Measurements from ENCODE around the gene TMEM176B. TPM values are rescaled to one million over a fixed set of nuclear protein-coding genes. Genes with fewer than 3 reads are reported as not detected.

Gene TMEM176B
- total and polyA plus RNA-seq, 2 donors from 2014 or later: 345 to 542 TPM

DNA sequence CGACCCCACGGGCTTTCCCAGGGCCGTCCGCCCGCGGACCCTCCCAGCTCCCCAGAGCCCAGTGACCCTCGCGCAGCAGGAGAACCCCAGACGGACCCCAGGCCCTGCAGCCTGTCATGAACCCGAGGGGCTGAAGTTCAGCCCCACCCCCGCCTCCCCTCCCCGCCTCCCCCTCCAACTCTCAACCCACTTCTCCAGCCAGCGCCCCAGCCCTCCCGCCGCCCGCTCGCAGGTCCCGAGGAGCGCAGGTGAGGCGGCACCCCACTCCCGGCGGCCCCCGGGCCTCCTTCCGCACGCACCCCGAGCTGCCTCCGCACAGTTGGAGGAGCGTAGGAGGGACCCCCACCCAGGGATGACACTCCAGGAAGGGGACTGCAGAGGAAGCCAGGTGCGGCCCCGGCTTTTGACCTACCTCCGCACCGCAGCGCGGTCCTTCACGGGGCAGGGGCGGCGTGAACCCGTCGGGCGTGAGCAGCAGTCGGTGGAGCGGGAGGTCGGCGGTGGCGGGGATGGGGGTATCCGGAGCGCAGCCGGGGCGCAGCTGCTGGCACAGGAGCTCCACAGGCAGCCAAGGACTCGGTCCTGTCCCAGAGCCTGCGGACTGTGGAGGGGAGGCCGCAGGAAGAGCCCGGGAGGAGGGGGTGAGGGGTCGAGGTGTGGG lies 547 bp upstream of the TMEM176B start, which contains the start of gene TMEM176A:
Gene TMEM176A, plus strand, starts transcription at position 189 of the 661 bp plus-strand sequence. CDS start 782 bp downstream, outside the sequence.
- peaks cover 0 to 24% (median 15%) of the 10 kb centered on the region in 3 donors for H3K36me3 ChIP-seq (ENCODE audit: control insufficient read depth in 2 of 3, insufficient read depth in 3 of 3, low read length in 3 of 3)
- H3K9me3 ChIP-seq (ENCODE audit: control insufficient read depth in 2 of 3, insufficient read depth in 1 of 3, low read length in 3 of 3): peaks cover 0 to 1% (median 0%) of the 10 kb centered on the region in 3 donors
- peak within 1 kb of the TSS in 2 of 3 donors; percentile 43 to 79 for H3K9ac ChIP-seq (ENCODE audit: low read length in 3 of 3)
- no peak for FAIRE-seq
- DNase-seq: peak in 2 of 5 donors; percentile 62 to 87
- peaks cover 0 to 13% (median 10%) of the 10 kb centered on the region in 3 donors for H3K4me1 ChIP-seq (ENCODE audit: control insufficient read depth in 2 of 3, insufficient read depth in 2 of 3, low read depth in 1 of 3, low read length in 3 of 3)
- TF ChIP-seq, protein P1, sequence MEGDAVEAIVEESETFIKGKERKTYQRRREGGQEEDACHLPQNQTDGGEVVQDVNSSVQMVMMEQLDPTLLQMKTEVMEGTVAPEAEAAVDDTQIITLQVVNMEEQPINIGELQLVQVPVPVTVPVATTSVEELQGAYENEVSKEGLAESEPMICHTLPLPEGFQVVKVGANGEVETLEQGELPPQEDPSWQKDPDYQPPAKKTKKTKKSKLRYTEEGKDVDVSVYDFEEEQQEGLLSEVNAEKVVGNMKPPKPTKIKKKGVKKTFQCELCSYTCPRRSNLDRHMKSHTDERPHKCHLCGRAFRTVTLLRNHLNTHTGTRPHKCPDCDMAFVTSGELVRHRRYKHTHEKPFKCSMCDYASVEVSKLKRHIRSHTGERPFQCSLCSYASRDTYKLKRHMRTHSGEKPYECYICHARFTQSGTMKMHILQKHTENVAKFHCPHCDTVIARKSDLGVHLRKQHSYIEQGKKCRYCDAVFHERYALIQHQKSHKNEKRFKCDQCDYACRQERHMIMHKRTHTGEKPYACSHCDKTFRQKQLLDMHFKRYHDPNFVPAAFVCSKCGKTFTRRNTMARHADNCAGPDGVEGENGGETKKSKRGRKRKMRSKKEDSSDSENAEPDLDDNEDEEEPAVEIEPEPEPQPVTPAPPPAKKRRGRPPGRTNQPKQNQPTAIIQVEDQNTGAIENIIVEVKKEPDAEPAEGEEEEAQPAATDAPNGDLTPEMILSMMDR (IDR thresholded peaks at IDR 0.05; ENCODE audit: borderline replicate concordance, extremely low read depth, insufficient read depth): no peak
- intact Hi-C loops (cut with DNase I): no loop called here
- peaks cover 2% of the 10 kb centered on the region for H3K27me3 ChIP-seq (ENCODE audit: control insufficient read depth, insufficient read depth, low read length)
- peak within 1 kb of the TSS; percentile 44 to 82 (median 73) for H3K4me3 ChIP-seq (ENCODE audit: low read length in 3 of 3)
- H3K27ac ChIP-seq (ENCODE audit: low read depth in 2 of 2, low read length in 2 of 2): peak within 1 kb of the TSS; percentile 90 to 92

DNA sequence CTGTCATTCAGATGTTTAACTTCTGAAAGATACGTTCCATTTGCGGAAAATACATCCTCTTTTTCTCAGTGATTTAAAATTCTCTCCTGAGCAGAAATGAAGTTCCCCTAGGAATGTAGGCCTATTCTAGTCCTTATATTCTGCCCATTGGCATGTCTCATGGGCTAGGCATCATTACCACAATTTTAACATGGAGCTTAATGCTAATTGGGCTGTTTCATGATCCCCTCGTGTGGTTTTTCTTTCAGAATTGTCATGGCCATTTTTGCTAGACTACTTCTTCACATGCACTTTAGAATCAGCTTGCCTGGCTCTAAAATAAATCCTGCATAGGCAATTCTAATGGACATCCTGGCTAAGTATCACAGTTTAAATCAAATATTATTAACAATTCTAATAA lies 1.0 kb downstream of the TMEM176B start:
- peak overlapping the region in 1 of 3 donors; percentile 79 for H3K9ac ChIP-seq (ENCODE audit: low read length in 3 of 3)
- peaks cover 0 to 21% (median 15%) of the 10 kb centered on the region in 3 donors for H3K36me3 ChIP-seq (ENCODE audit: control insufficient read depth in 2 of 3, insufficient read depth in 3 of 3, low read length in 3 of 3)
- peak overlapping the region in 1 of 2 donors; percentile 90 for H3K27ac ChIP-seq (ENCODE audit: low read depth in 2 of 2, low read length in 2 of 2)
- H3K27me3 ChIP-seq (ENCODE audit: control insufficient read depth, insufficient read depth, low read length): peaks cover 2% of the 10 kb centered on the region
- no peak for DNase-seq
- peaks cover 0 to 13% (median 10%) of the 10 kb centered on the region in 3 donors for H3K4me1 ChIP-seq (ENCODE audit: control insufficient read depth in 2 of 3, insufficient read depth in 2 of 3, low read depth in 1 of 3, low read length in 3 of 3)
- no peaks in the 10 kb centered on the region for H3K9me3 ChIP-seq (ENCODE audit: control insufficient read depth in 2 of 3, insufficient read depth in 1 of 3, low read length in 3 of 3)
- TF ChIP-seq, protein P1 (IDR thresholded peaks at IDR 0.05; ENCODE audit: borderline replicate concordance, extremely low read depth, insufficient read depth): no peak
- H3K4me3 ChIP-seq (ENCODE audit: low read length in 3 of 3): peak overlapping the region in 2 of 3 donors; percentile 73 to 82
- no peak for FAIRE-seq
- intact Hi-C loops (cut with DNase I): no loop called here

DNA sequence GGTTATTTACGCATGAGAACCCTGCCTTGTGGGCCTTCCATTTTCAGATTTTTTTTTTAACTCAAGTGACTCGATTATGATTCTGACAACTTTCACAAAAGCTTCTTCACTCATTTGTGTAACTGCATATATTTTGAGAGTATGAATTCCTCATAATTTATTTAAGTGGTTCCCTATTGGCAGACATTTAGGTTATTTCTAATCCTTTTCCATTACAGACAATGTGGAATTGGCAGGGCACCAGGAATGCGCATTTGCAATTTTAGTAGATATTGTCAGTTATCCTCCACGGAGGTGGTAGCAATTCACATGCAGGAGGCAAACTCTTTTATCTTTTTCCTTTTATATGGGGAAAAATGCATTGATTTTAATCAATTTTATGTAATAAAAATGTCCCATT lies 2.5 kb downstream of the TMEM176B start:
- H3K27ac ChIP-seq (ENCODE audit: low read depth in 2 of 2, low read length in 2 of 2): no peak overlapping the region
- TF ChIP-seq, protein P1 (IDR thresholded peaks at IDR 0.05; ENCODE audit: borderline replicate concordance, extremely low read depth, insufficient read depth): no peak
- H3K4me1 ChIP-seq (ENCODE audit: control insufficient read depth in 2 of 3, insufficient read depth in 2 of 3, low read depth in 1 of 3, low read length in 3 of 3): peaks cover 0 to 13% (median 6%) of the 10 kb centered on the region in 3 donors
- no peak for FAIRE-seq
- no peaks in the 10 kb centered on the region for H3K9me3 ChIP-seq (ENCODE audit: control insufficient read depth in 2 of 3, insufficient read depth in 1 of 3, low read length in 3 of 3)
- intact Hi-C loops (cut with DNase I): no loop called here
- DNase-seq: no peak
- H3K27me3 ChIP-seq (ENCODE audit: control insufficient read depth, insufficient read depth, low read length): peaks cover 2% of the 10 kb centered on the region
- no peak overlapping the region for H3K9ac ChIP-seq (ENCODE audit: low read length in 3 of 3)
- peak overlapping the region in 2 of 3 donors; percentile 14 to 22 for H3K4me3 ChIP-seq (ENCODE audit: low read length in 3 of 3)
- peaks cover 0 to 16% (median 9%) of the 10 kb centered on the region in 3 donors for H3K36me3 ChIP-seq (ENCODE audit: control insufficient read depth in 2 of 3, insufficient read depth in 3 of 3, low read length in 3 of 3)
